ENCODE results near the gene SLIT3.

SLIT3 gene

DNA sequence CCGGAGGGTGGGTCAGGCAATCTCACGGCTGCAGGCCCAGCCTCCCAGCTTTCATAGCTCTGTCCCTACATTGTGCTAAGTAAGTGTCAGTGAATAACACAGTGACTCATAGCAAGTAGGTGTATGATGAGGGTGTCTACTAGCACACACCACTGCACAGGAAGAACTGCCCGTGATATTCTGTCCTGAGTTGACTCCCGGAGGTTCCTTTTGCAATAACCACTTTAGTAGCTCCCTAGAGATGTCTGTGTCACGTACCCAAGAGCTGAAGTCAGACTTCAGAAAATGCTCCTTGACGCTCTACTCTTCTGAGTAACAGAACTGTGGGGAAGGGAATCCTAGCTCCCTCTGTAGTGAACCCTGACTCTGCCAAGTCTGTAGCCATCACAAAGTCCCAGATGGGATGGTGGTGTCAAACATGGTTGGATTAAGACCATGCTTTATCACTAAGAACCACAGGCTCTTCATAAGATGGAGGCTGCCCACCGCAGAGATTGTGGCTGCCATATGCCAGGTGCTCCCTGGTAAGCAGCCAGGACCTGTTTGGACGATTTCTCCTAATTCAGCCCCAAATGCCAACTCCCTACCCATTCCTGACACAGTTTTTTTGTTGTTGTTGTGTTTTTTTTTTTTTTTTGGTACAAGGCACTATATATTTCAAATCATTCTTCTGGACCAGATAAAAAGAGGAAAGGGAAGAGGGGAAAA is 369.1 kb downstream of the SLIT3 start:
- Histone ChIP-seq H3K27ac (ENCODE audit: low read length) (no peak overlapping the region), H3K9me3 (ENCODE audit: control insufficient read depth in 2 of 2, low read length in 2 of 2) (no peaks in the 10 kb centered on the region), H3K4me3 (ENCODE audit: low read length in 2 of 2) (no peak overlapping the region), H3K9ac (ENCODE audit: low read length in 2 of 2) (no peak overlapping the region), H3K4me1 (ENCODE audit: control insufficient read depth, insufficient read depth, low read length) (peaks cover 5% of the 10 kb centered on the region), H3K36me3 (ENCODE audit: control insufficient read depth in 2 of 2, insufficient read depth in 2 of 2, low read length in 2 of 2) (no peaks in the 10 kb centered on the region), H3K27me3 (ENCODE audit: control insufficient read depth in 1 of 2, insufficient read depth in 2 of 2, low read length in 2 of 2) (no peaks in the 10 kb centered on the region)

DNA sequence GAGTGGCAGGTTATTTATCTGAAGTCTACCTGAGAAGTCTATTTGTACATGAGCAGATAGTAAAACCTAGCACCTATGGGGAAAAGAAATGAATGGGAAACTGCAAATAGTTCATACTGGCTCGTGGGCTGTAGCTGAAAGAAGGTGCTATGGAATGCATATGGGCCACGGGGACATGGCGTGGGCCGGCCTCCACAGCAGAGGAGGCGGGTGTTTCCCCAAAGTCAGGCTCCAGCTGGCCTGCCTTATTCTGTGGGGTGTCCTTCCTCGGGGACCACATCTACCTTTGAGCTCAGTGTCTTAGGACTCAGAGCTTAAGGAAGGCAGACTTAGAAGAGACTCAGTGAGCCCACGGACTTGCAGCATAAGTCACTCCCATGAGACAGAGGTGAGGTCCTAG is 371.3 kb downstream of the SLIT3 start:
- no peaks in the 10 kb centered on the region for H3K9me3 ChIP-seq (ENCODE audit: control insufficient read depth in 2 of 2, low read length in 2 of 2)
- H3K27ac ChIP-seq (ENCODE audit: low read length), result no peak overlapping the region
- H3K4me1 ChIP-seq (ENCODE audit: control insufficient read depth, insufficient read depth, low read length), result peaks cover 5% of the 10 kb centered on the region
- H3K9ac ChIP-seq (ENCODE audit: low read length in 2 of 2), result no peak overlapping the region
- H3K27me3 ChIP-seq (ENCODE audit: control insufficient read depth in 1 of 2, insufficient read depth in 2 of 2, low read length in 2 of 2), result no peaks in the 10 kb centered on the region
- no peak overlapping the region for H3K4me3 ChIP-seq (ENCODE audit: low read length in 2 of 2)
- no peaks in the 10 kb centered on the region for H3K36me3 ChIP-seq (ENCODE audit: control insufficient read depth in 2 of 2, insufficient read depth in 2 of 2, low read length in 2 of 2)

DNA sequence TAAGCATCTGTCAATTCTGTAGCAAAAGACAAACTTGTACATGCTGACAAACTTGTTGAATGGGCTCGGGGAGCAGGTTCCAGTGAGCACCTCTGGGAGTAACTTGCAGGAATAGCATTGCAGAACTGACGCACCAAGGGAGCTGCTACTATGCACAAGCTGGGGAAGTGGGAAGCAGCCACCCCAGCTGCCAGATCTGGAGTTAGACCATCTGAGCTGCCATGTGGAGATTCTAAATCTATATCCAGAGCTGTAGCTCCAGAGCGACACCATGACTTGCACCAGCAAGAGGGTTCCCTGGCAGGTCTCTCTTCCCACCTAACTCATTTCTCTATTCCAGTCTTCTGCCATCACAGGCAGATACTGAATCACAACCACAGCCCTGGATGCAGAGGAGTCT is 375.8 kb downstream of the SLIT3 start:
- no peaks in the 10 kb centered on the region for H3K27me3 ChIP-seq (ENCODE audit: control insufficient read depth in 1 of 2, insufficient read depth in 2 of 2, low read length in 2 of 2)
- no peaks in the 10 kb centered on the region for H3K4me1 ChIP-seq (ENCODE audit: control insufficient read depth, insufficient read depth, low read length)
- no peak overlapping the region for H3K27ac ChIP-seq (ENCODE audit: low read length)
- no peak overlapping the region for H3K4me3 ChIP-seq (ENCODE audit: low read length in 2 of 2)
- H3K36me3 ChIP-seq (ENCODE audit: control insufficient read depth in 2 of 2, insufficient read depth in 2 of 2, low read length in 2 of 2), result no peaks in the 10 kb centered on the region
- H3K9me3 ChIP-seq (ENCODE audit: control insufficient read depth in 2 of 2, low read length in 2 of 2), result no peaks in the 10 kb centered on the region
- H3K9ac ChIP-seq (ENCODE audit: low read length in 2 of 2), result no peak overlapping the region

DNA sequence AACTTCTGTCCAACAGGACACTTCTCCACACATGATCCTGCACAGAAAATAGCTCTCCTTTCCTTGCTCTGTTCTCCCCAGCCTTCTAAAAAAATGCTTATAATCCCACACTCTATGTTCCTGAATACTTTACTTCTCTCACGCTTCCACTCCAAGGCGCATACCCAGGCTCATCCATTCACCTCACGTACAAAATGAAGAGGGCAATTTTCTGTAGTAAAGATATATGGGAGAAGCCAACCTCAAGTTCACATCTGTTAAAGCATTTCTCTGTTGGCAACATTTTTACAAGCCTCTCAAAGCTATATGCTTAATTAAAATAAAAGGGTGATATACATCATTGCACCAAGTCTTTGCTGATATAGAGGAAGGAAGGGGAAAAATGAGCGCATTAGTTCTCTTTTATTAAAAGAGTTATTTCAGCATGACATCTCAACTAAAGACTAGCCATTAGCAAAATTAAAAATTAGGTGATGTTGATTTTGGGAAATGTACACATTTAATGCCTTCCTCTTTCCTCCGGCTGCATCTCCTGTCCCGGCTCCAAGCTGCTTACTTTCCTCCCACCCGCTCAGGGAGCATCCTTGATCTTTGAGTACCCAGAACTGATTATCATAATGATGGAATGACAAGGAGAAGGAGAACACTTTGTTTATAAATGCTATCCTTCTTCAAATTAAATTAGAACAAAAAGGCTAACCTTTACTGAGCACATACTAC is 379.6 kb downstream of the SLIT3 start:
- Histone ChIP-seq H3K27ac (ENCODE audit: low read length) (no peak overlapping the region), H3K36me3 (ENCODE audit: control insufficient read depth in 2 of 2, insufficient read depth in 2 of 2, low read length in 2 of 2) (no peaks in the 10 kb centered on the region), H3K4me3 (ENCODE audit: low read length in 2 of 2) (no peak overlapping the region), H3K9ac (ENCODE audit: low read length in 2 of 2) (no peak overlapping the region), H3K4me1 (ENCODE audit: control insufficient read depth, insufficient read depth, low read length) (peaks cover 3% of the 10 kb centered on the region), H3K9me3 (ENCODE audit: control insufficient read depth in 2 of 2, low read length in 2 of 2) (no peaks in the 10 kb centered on the region), H3K27me3 (ENCODE audit: control insufficient read depth in 1 of 2, insufficient read depth in 2 of 2, low read length in 2 of 2) (no peaks in the 10 kb centered on the region)

DNA sequence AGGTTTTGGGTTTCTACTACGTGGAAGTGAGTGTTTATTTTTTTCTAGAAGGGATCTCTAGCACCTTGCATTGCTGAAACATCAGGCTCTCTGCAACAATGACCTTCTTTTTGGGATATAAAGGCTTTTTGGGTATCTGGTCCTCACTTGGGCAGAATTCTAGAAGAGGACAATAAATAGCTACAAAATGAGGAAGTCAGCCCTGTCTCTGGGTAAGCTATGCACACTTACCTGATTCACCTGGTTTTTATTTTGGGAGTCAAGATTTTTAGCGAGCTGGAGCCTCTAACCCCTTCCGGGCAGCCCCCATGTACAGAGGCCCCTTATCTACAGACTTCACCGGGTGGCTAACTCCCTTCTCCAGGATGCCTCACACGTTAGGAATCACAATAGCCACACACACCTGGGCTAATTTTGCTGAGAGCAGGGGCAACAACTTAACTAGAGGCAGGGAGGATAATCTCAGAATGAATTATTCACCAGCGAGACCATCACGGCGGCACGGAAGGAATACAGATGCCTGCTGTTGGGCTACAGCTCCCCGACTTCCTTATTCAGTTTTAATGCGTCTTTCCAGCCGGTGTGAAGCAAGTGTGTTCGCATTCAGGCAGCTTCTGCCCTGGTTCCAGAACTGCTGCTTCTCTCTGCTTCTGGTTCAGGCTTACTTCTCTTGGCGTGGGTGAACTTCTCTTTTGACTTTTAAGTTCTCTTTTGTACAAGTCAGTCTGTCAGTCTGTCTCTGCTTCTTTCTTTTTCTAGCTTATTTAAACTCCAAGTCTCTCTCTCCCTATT is 380.7 kb downstream of the SLIT3 start:
- no peak overlapping the region for H3K4me3 ChIP-seq (ENCODE audit: low read length in 2 of 2)
- no peak overlapping the region for H3K9ac ChIP-seq (ENCODE audit: low read length in 2 of 2)
- no peaks in the 10 kb centered on the region for H3K36me3 ChIP-seq (ENCODE audit: control insufficient read depth in 2 of 2, insufficient read depth in 2 of 2, low read length in 2 of 2)
- no peaks in the 10 kb centered on the region for H3K27me3 ChIP-seq (ENCODE audit: control insufficient read depth in 1 of 2, insufficient read depth in 2 of 2, low read length in 2 of 2)
- no peaks in the 10 kb centered on the region for H3K9me3 ChIP-seq (ENCODE audit: control insufficient read depth in 2 of 2, low read length in 2 of 2)
- H3K27ac ChIP-seq (ENCODE audit: low read length), result no peak overlapping the region
- H3K4me1 ChIP-seq (ENCODE audit: control insufficient read depth, insufficient read depth, low read length), result peaks cover 3% of the 10 kb centered on the region

DNA sequence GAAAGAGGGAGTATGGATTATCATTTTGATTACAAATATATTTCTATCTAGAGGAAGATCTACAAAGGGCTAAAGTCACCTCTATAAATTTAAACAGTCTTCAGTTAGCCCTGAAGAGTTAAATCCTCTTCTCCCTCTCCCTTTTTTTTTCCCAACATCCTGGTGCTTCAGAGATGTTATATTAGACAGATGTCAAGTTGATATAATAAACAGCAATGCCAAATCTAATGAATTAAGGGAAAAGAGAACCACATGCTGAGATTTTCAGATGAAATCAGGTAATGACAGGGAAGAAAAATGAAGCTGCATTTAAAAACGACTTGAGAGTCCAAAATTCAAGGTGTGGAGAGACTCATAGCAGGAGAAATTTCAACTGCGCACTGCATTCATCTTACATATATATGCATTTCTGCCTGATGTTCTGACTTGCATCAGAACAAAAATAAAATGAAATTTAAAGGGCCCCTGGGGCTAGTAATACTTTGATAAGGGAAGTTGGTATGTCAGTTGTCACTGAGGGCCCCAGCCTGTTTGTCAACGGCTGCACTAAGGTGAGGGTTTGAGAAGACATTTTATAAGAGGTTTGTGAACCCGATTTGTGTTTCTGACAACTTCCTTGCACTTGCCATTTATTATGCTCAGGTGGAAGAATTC is 382.9 kb downstream of the SLIT3 start:
- Histone ChIP-seq H3K9me3 (ENCODE audit: control insufficient read depth in 2 of 2, low read length in 2 of 2) (no peaks in the 10 kb centered on the region), H3K9ac (ENCODE audit: low read length in 2 of 2) (no peak overlapping the region), H3K27me3 (ENCODE audit: control insufficient read depth in 1 of 2, insufficient read depth in 2 of 2, low read length in 2 of 2) (no peaks in the 10 kb centered on the region), H3K4me1 (ENCODE audit: control insufficient read depth, insufficient read depth, low read length) (peaks cover 3% of the 10 kb centered on the region), H3K36me3 (ENCODE audit: control insufficient read depth in 2 of 2, insufficient read depth in 2 of 2, low read length in 2 of 2) (no peaks in the 10 kb centered on the region), H3K27ac (ENCODE audit: low read length) (no peak overlapping the region), H3K4me3 (ENCODE audit: low read length in 2 of 2) (no peak overlapping the region)

DNA sequence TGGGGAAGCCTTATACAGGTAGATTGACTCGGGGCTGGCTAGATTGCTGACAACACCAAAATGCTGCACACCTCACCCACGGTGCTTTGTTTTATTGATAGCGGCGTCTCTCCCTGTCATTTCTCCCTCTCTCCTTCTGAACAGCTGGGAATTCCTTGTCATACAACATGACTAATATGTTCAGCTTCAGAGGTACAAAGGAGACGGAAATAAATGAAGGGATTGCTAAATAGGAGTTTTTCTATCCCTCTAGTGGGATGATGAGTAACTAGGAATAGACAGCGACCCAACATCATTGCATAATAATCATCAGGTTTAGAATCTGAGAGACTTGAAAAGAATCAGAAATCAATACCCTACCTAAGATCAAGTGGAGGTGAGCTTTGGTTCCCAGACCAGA is 384.1 kb downstream of the SLIT3 start:
- Histone ChIP-seq H3K9me3 (ENCODE audit: control insufficient read depth in 2 of 2, low read length in 2 of 2) (no peaks in the 10 kb centered on the region), H3K4me3 (ENCODE audit: low read length in 2 of 2) (no peak overlapping the region), H3K36me3 (ENCODE audit: control insufficient read depth in 2 of 2, insufficient read depth in 2 of 2, low read length in 2 of 2) (no peaks in the 10 kb centered on the region), H3K27me3 (ENCODE audit: control insufficient read depth in 1 of 2, insufficient read depth in 2 of 2, low read length in 2 of 2) (no peaks in the 10 kb centered on the region), H3K27ac (ENCODE audit: low read length) (no peak overlapping the region), H3K9ac (ENCODE audit: low read length in 2 of 2) (peak overlapping the region in 1 of 2 donors; percentile 7), H3K4me1 (ENCODE audit: control insufficient read depth, insufficient read depth, low read length) (peaks cover 3% of the 10 kb centered on the region)

DNA sequence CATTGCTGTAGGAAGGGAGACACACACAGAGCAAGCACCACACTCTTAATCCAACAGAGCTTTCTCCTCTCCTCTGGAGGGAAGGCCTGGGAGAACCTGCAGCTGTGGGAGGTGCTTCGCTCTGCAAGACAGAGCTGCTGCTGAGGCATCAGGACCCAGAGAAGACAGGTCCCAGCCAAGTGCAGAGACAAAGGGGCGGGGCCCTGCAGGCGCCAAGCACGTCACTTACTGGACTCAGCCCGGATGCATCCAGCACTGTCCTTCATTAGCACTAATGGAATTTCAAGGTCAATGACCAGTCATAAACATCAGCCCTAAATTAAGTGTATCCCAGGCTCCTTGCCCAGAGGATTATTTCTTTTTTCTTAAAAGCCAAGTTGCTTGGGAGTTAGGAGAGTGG is 384.7 kb downstream of the SLIT3 start:
- Histone ChIP-seq H3K9me3 (ENCODE audit: control insufficient read depth in 2 of 2, low read length in 2 of 2) (no peaks in the 10 kb centered on the region), H3K9ac (ENCODE audit: low read length in 2 of 2) (no peak overlapping the region), H3K27ac (ENCODE audit: low read length) (no peak overlapping the region), H3K27me3 (ENCODE audit: control insufficient read depth in 1 of 2, insufficient read depth in 2 of 2, low read length in 2 of 2) (no peaks in the 10 kb centered on the region), H3K36me3 (ENCODE audit: control insufficient read depth in 2 of 2, insufficient read depth in 2 of 2, low read length in 2 of 2) (no peaks in the 10 kb centered on the region), H3K4me3 (ENCODE audit: low read length in 2 of 2) (no peak overlapping the region), H3K4me1 (ENCODE audit: control insufficient read depth, insufficient read depth, low read length) (peaks cover 3% of the 10 kb centered on the region)

DNA sequence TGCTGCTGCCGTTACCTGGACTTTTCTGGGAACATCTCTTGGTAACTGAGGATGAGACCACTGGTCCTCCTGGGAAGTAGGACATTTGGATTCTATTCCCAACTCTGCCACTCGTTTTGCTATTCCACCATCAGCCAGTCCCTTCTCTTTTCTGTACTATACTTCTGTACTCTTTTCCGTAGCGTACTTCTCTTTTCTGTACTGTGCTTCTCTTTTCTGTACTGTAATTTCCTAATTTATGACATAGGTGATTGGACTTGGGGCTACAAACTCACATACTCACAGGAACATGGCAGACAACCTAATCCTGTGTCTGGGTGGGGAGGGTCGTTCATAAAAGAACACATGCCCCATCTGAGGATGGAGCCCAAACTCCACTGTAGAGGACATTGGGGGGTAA is 386.4 kb downstream of the SLIT3 start:
- no peak overlapping the region for H3K9ac ChIP-seq (ENCODE audit: low read length in 2 of 2)
- H3K9me3 ChIP-seq (ENCODE audit: control insufficient read depth in 2 of 2, low read length in 2 of 2), result no peaks in the 10 kb centered on the region
- H3K4me3 ChIP-seq (ENCODE audit: low read length in 2 of 2), result no peak overlapping the region
- no peak overlapping the region for H3K27ac ChIP-seq (ENCODE audit: low read length)
- no peaks in the 10 kb centered on the region for H3K36me3 ChIP-seq (ENCODE audit: control insufficient read depth in 2 of 2, insufficient read depth in 2 of 2, low read length in 2 of 2)
- H3K4me1 ChIP-seq (ENCODE audit: control insufficient read depth, insufficient read depth, low read length), result peaks cover 3% of the 10 kb centered on the region
- no peaks in the 10 kb centered on the region for H3K27me3 ChIP-seq (ENCODE audit: control insufficient read depth in 1 of 2, insufficient read depth in 2 of 2, low read length in 2 of 2)

DNA sequence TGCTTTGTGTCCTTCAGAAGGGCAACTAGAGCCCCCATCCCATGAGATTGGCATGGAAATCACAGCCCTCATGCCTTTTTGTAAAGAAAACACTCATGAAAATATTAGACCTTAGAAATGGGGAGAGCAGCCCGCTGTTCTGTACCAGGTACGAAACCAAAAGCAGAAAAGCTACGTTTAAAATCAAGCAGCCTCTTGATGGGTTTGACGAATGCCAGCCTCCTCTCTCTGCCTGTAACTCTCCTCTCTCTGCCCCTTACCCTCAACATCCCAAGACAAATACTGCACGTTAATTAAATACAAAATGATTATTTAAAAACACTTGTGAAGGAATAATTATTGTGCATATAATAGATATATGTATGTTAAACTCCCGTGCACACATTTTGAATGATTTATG is 390.1 kb downstream of the SLIT3 start:
- no peaks in the 10 kb centered on the region for H3K36me3 ChIP-seq (ENCODE audit: control insufficient read depth in 2 of 2, insufficient read depth in 2 of 2, low read length in 2 of 2)
- no peaks in the 10 kb centered on the region for H3K27me3 ChIP-seq (ENCODE audit: control insufficient read depth in 1 of 2, insufficient read depth in 2 of 2, low read length in 2 of 2)
- H3K4me3 ChIP-seq (ENCODE audit: low read length in 2 of 2), result no peak overlapping the region
- H3K4me1 ChIP-seq (ENCODE audit: control insufficient read depth, insufficient read depth, low read length), result no peaks in the 10 kb centered on the region
- no peak overlapping the region for H3K9ac ChIP-seq (ENCODE audit: low read length in 2 of 2)
- H3K27ac ChIP-seq (ENCODE audit: low read length), result no peak overlapping the region
- H3K9me3 ChIP-seq (ENCODE audit: control insufficient read depth in 2 of 2, low read length in 2 of 2), result no peaks in the 10 kb centered on the region

Data from stomach smooth muscle (tissue), 2 donors.